IPS-18c (cell line): ENCODE measurements around the gene ALPL.

Experiments
- H3K4me3 ChIP-seq: 2 replicates; pipeline ENCODE4 v1.7.0; 2013; ENCODE audit warnings: low read depth, mild to moderate bottlenecking, low read length, moderate library complexity; ENCODE audit not compliant: insufficient read depth
- H3K9me3 ChIP-seq: one replicate; pipeline ENCODE4 v1.6.1; 2013; ENCODE audit warnings: mild to moderate bottlenecking, low read length, moderate library complexity; ENCODE audit not compliant: control insufficient read depth, insufficient read depth

Gene ALPL

DNA sequence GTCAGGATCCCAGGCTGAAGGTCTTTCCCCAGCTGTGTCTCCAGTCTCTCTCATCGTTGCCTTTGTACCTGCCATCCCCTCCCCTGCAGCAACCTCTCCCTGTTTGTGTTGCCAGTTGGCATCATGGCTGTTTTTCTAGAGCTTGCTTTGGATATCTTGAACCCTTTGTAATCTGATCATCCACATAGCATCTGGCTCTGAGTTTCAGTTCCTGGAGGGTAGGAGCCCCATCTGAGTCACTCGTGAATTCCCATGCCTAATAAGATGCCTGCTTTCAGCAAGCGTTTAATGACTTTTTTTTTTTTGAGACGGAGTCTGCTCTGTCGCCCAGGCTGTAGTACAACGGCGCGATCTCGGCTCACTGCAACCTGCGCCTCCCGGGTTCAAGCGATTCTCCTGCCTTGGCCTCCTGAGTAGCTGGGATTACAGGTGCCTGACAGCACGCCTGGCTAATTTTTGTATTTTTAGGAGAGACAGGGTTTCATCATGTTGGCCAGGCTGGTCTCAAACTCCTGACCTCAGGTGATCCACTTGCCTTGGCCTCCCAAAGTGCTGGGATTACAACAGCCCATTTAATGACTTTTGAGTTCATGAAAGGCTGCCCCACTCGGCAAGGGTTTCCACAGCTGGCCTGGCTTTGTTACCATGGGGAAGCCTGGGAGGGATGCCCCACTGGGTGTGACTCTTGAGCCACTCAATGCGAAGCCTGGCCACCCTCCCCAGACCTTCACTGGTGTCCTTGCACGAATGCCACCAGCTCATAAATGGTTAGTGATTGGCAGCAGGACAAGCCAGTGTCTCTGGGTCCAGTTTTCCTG is 11.9 kb downstream of the ALPL start:
- H3K4me3 ChIP-seq = no peak overlapping the region
- no peaks in the 10 kb centered on the region for H3K9me3 ChIP-seq

GRCh38 chr1:21521717-21522060 is 12.5 kb downstream of the ALPL start:
- H3K9me3 ChIP-seq = no peaks in the 10 kb centered on the region
- no peak overlapping the region for H3K4me3 ChIP-seq

DNA sequence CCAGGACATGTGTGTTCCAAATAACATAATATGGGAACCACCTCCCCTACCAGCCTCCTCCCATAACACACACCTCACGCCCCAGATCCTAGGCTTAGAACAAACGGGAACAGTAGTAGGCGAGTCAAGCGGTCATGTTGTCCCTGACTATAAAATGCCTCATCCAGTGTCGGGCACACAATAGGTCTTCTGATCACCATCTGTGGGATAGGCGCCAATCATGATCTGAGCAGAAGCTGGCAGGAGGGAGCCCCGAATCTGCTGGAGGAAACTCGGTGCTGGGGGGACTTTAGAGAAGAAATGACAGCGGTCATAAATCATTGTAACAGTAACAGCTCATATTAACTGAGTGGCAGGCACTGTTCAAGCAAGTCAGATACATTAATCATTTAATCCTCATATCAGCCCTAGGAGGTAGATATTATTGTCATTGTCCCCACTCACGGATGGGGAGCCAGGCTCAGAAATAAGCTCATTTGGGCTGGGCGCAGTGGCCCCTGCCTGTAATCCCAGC is 13.4 kb downstream of the ALPL start:
- Histone ChIP-seq H3K4me3 (no peak overlapping the region), H3K9me3 (no peaks in the 10 kb centered on the region)

DNA sequence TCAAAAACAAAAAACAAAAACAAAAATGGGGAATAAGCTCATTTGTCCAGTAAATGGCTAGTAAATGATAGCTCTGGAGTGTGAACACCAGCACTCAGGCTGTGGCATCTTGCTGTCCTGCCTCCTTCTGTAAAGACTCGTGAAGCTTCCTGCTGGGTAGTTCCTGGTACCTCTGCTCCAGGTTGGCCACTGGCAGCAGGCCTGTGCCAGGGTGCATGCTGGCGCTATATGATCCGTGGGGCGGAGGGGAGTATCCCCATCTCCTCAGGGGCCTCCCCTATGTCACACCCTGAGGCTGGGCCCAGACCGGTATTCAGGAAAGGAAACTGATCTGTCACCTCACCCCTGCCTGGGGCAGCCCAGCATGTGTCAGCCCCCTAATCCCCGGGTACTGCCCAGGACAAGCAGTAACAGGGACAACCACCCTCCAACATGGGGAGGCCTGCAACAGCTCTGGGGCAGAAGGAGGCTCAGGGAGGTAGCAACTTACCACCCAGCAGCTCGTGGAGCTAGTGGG is 14.1 kb downstream of the ALPL start:
- Histone ChIP-seq H3K4me3 (no peak overlapping the region), H3K9me3 (no peaks in the 10 kb centered on the region)

GRCh38 chr1:21524220-21524619 is 15.0 kb downstream of the ALPL start:
- Histone ChIP-seq H3K9me3 (no peaks in the 10 kb centered on the region), H3K4me3 (no peak overlapping the region)

GRCh38 chr1:21524686-21525339 is 15.6 kb downstream of the ALPL start:
- H3K4me3 ChIP-seq = no peak overlapping the region

GRCh38 chr1:21525340-21525717 is 16.1 kb downstream of the ALPL start:
- H3K4me3 ChIP-seq = no peak overlapping the region
- no peaks in the 10 kb centered on the region for H3K9me3 ChIP-seq

More at GRCh38 chr1:21524686-21525339, 15.6 kb downstream of the ALPL start:
- H3K9me3 ChIP-seq = no peaks in the 10 kb centered on the region

DNA sequence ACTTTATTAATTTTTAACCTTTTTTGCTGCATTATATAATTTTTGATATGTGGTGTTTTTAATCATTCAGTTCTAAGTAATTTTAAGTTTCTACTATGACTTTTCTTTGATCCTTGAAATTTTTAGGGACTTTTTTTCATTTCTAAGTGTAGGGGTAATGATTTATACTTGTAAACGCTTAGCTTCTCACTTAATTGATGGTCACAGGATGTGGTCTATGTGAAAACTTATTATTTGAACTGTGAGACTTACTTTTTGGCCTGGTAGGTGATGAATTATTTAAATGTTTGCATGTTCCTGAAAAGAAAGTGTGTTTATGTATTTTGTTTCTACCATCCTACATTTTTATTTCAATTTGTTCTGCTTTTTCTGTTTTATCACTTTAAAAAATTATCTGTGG is 17.2 kb downstream of the ALPL start:
- no peaks in the 10 kb centered on the region for H3K9me3 ChIP-seq
- H3K4me3 ChIP-seq = no peak overlapping the region

DNA sequence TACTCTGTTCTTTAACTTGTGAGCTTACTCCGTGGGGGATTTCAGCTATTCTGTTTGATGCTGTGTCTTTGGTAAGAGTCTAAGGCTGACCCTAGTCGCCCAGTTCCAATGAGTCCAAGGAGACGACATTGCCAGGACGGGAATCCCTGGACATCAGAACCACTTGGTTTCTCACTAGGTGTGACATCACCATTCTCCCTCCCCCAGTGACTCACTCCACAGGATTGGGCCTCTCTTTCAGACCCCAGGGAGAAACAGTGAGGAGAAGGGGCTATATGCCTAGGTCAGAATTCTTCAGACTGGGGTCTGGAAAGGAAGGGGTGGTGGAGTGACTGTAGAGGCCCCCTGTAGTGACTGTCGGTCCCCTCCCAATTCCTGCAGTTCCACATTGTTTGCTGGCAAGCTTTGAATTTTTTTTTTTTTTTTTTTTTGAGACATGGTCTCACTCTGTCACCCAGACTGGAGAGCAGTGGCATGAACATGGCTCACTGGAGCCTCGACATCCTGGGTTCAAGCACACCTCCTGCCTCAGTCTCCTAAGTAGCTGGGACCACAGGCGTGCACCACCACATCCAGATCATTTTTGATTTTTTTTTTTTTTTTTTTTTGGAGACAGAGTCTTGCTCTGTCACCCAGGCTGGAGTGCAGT is 21.3 kb downstream of the ALPL start:
- Histone ChIP-seq H3K9me3 (no peaks in the 10 kb centered on the region), H3K4me3 (no peak overlapping the region)

- Histone ChIP-seq H3K9me3 (no peaks in the 10 kb centered on the region), H3K4me3 (no peak overlapping the region)
These were observed 22.0 kb downstream of the ALPL start for GRCh38 chr1:21531241-21531640.

GRCh38 chr1:21532496-21532895 is 23.3 kb downstream of the ALPL start:
- peaks cover 3% of the 10 kb centered on the region for H3K9me3 ChIP-seq
- no peak overlapping the region for H3K4me3 ChIP-seq

DNA sequence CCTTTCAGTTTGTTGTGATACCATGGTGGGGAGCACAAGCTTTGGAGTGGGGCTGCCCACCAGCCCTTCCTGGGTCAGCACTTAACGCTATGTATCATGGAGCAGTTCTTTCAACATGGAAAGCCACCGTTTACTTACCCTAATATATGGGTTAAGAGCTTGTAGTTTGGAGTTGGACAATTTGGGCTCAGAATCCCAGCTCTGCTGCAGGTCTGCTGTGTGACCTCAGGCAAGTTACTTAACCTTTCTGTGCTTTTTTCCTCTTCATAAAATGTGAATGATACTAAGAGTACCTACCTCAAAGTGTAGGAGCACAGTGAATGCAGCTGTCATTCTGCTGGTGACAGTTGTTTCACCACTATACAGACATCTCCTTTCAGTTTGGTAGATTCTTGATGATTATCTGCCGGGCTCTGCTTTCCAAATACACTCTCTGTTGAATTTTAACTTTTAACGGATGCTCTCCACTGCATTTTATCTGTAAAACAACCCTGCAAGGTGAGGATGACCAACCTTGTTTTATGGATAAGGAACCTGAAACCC is 23.8 kb downstream of the ALPL start:
- no peak overlapping the region for H3K4me3 ChIP-seq

GRCh38 chr1:21534146-21534545 is 24.9 kb downstream of the ALPL start:
- Histone ChIP-seq H3K9me3 (peaks cover 3% of the 10 kb centered on the region), H3K4me3 (no peak overlapping the region)

More for the DNA sequence above, 23.8 kb downstream of the ALPL start:
- peaks cover 3% of the 10 kb centered on the region for H3K9me3 ChIP-seq

DNA sequence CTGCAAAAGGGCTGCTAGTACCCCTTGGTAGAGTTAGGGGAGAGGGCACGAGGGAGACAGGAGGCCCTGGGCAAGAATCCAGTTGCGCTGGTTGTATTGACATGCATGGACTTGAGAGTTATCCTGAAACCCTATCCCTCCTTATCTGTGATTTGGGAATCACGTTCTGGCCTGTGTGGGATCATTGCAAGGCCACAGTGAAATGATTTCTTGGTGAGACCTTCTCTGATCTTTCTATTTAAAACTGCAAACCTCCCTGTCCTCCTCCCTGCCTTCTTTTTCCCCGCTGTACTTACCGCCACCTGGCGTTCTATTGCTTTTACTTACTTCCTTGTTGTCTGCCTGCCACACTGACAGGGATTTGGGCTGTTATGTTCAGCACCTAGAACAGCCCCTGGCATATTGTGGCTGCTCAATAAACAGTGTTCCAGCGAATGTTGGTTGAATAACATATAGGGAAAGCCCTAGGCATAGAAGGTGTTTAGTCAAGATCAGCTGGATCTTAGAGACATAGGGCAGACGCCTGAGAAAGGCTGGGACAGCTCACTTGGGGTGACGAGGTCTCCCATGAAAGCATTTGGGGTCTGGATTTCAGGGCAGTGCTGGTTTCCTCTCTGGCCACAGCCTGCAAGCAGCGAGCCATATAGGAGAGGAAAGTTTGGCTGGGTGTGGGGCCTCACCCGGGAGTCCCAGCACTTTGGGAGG is 25.6 kb downstream of the ALPL start:
- Histone ChIP-seq H3K4me3 (no peak overlapping the region), H3K9me3 (peaks cover 3% of the 10 kb centered on the region)

DNA sequence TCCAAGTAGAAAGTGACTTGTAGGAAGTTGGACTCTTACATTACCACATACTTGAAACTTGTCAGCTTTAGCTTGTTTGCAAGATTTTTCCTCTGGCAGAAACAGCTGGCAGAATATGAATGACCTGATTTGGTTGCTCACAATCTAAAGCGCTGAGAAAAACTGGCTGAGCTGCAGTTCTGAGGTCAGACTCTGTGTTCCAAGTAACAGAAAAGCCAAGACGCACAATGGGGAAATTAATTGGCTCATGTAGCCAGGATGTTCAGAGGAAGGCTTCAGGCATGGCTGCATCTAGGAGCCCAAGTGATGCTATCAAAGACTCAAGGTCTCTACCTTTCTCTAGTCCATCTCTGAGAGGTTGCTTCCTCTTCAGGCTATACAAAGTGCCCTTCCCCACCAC is 27.0 kb downstream of the ALPL start:
- H3K9me3 ChIP-seq = peaks cover 3% of the 10 kb centered on the region
- H3K4me3 ChIP-seq = no peak overlapping the region

- H3K4me3 ChIP-seq = no peak overlapping the region
- H3K9me3 ChIP-seq = peaks cover 3% of the 10 kb centered on the region
These were observed 28.3 kb downstream of the ALPL start for GRCh38 chr1:21537511-21537931.
